K562 (cell line): ENCODE data around the gene ZNF74. TPM values are rescaled to one million over a fixed set of nuclear protein-coding genes. Genes with fewer than 3 reads are reported as not detected.

Experiments
- KDM2B ChIP-seq: fragments of 250-450 bp; sonication (Bioruptor Pico); IDR thresholded peaks from 2 replicates; pipeline ENCODE4 v1.8.0; 2021; ENCODE audit warnings: mild to moderate bottlenecking, moderate library complexity
- MAFK ChIP-seq: IDR thresholded peaks from 2 replicates; pipeline ENCODE4 v1.6.1; 2011; ENCODE audit warnings: low read length, improper control_type of control experiment
- MEIS2 ChIP-seq: fragments of 450-650 bp; IDR thresholded peaks from 2 replicates; pipeline ENCODE4 v1.6.1; 2014; ENCODE audit warnings: mild to moderate bottlenecking; ENCODE audit not compliant: partially characterized antibody
- SMARCC2 ChIP-seq: fragments of 450-650 bp; IDR thresholded peaks from 2 replicates; pipeline ENCODE4 v1.6.1; 2017; ENCODE audit warnings: antibody characterized with exemption, moderate library complexity, mild to moderate bottlenecking, low read depth
- ZNF165 ChIP-seq: fragments of 250-450 bp; sonication (Bioruptor Pico); IDR thresholded peaks from 2 replicates; pipeline ENCODE4 v1.4.0; 2020; ENCODE audit warnings: borderline replicate concordance
- ZNF263 ChIP-seq: sonication (generic); formaldehyde crosslinking; IDR thresholded peaks from 2 replicates; pipeline ENCODE4 v1.8.0; 2022; ENCODE audit warnings: mild to moderate bottlenecking, missing genetic modification reagents, borderline replicate concordance
- ZNF764 ChIP-seq: fragments of 250-450 bp; sonication (Bioruptor Pico); IDR thresholded peaks from 2 replicates; pipeline ENCODE4 v1.4.0; 2020; ENCODE audit warnings: low read depth, mild to moderate bottlenecking, moderate library complexity
- polyA plus RNA-seq, 8 experiments: library from polyadenylated mRNA; depleted of rRNA in 4 of 8; stranded (reverse) in 5 of 8; unstranded in 3 of 8; fragments of >200 nt; fragmentation: Nextera tagmentation in 2 of 8; fragmentation: Illumina TruSeq in 1 of 8; extraction: Ambion mirVana in 2 of 8; extraction: Trizol in 1 of 8; gene quantifications; 2 replicates each; pipeline versions ENCODE4 v1.2.1 to v1.2.3, GENCODE V29; 2011 to 2014; ENCODE audit warnings: inconsistent platforms in 1 of 8, missing spikeins in 1 of 8
- total RNA-seq, 7 experiments: library from RNA; depleted of rRNA in 6 of 7; stranded (reverse); fragments of >200 nt in 6 of 7; fragmentation: Illumina TruSeq in 2 of 7; extraction: Trizol in 2 of 7; gene quantifications; 2 replicates each; pipeline versions ENCODE4 v1.2.1 to v1.2.3, GENCODE V29; 2011 to 2021; ENCODE audit warnings: low replicate concordance in 1 of 7
- TF ChIP-seq, protein P1 (sequence below): fragments of 450-650 bp; conservative IDR thresholded peaks from 2 replicates; pipeline ENCODE4 v1.6.1; 2016; ENCODE audit warnings: missing genetic modification characterization, low read depth, mild to moderate bottlenecking, control low read depth, missing compliant biosample characterization
- TF ChIP-seq, protein P2 (sequence below): fragments of 250-450 bp; sonication (Bioruptor Pico); IDR thresholded peaks from 2 replicates; pipeline ENCODE4 v1.4.0; 2020; ENCODE audit warnings: borderline replicate concordance

The ZNF74 gene
- total and polyA plus RNA-seq, 9 of the 15 experiments (the other 6 are each of a cell fraction or from before 2014, with no cell fraction given): 2.4 to 53.5 (median 31.5) TPM

DNA sequence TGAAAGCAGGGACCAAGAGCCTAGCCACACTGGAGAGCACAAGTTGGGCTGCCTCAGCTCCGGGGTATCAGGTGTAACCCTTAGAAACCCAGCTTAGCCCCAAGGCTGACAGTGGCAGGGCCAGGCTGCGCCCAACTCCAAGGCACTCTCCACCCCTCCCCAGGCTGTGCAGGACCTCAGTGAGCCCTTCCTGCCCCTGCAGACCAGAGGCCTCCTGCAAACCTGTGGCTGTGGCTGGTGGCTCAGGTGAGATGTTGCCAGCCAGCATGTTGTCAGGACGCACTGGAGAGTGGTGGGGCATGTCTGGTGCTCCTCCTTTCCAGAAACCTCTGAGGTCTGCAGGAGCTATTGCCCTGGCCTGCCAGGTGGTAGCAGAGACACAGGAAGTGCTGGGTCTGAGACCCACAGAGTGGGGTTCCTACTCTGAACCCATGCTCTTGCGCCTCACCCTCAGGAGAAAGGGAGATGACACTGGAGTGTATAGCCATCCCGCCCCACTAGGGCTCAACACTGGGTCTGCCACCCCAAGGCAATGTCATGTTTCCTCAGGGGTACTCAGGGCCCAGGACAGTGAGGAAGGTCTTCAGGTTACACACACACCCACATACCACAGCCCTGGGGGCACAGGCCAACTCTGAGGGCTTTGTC is 46.1 kb downstream of the ZNF74 start (continued):
- TF ChIP-seq, protein P1, sequence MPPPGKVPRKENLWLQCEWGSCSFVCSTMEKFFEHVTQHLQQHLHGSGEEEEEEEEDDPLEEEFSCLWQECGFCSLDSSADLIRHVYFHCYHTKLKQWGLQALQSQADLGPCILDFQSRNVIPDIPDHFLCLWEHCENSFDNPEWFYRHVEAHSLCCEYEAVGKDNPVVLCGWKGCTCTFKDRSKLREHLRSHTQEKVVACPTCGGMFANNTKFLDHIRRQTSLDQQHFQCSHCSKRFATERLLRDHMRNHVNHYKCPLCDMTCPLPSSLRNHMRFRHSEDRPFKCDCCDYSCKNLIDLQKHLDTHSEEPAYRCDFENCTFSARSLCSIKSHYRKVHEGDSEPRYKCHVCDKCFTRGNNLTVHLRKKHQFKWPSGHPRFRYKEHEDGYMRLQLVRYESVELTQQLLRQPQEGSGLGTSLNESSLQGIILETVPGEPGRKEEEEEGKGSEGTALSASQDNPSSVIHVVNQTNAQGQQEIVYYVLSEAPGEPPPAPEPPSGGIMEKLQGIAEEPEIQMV (tag): no peak
- TF ChIP-seq, protein P2, sequence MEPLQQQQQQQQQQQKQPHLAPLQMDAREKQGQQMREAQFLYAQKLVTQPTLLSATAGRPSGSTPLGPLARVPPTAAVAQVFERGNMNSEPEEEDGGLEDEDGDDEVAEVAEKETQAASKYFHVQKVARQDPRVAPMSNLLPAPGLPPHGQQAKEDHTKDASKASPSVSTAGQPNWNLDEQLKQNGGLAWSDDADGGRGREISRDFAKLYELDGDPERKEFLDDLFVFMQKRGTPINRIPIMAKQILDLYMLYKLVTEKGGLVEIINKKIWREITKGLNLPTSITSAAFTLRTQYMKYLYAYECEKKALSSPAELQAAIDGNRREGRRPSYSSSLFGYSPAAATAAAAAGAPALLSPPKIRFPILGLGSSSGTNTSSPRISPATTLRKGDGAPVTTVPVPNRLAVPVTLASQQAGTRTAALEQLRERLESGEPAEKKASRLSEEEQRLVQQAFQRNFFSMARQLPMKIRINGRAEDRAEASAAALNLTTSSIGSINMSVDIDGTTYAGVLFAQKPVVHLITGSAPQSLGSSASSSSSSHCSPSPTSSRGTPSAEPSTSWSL: no peak
- no peak for TF ChIP-seq MEIS2
- no peak for TF ChIP-seq KDM2B (CRISPR knock-in tag)
- TF ChIP-seq ZNF165 (CRISPR knock-in tag): no peak
- no peak for TF ChIP-seq MAFK
- TF ChIP-seq ZNF263 (CRISPR knock-in tag): no peak
- no peak for TF ChIP-seq SMARCC2
- no peak for TF ChIP-seq ZNF764 (CRISPR knock-in tag)
